Activated T-helper 17 cell treated with anti-CD3 and anti-CD28 coated beads, Interleukin-2, amount 50 U/mL, for 72 hours (primary cell): ENCODE measurements around the gene MAP2K3. TPM values are rescaled to one million over a fixed set of nuclear protein-coding genes. Genes with fewer than 3 reads are reported as not detected.

Experiments used
- ATAC-seq: fragments of 150-1000 bp; cut with Tn5 transposase; replicated peaks from 2 replicates; pipeline ENCODE4 v1.10.0; 2021; ENCODE audit warnings: mild to moderate bottlenecking, moderate library complexity
- H3K27ac Mint-ChIP-seq: one replicate; pipeline ENCODE4 v1.8.0; 2022; ENCODE audit warnings: mixed read lengths
- H3K27me3 Mint-ChIP-seq: one replicate; pipeline ENCODE4 v1.8.0; 2022; ENCODE audit warnings: mixed read lengths
- H3K36me3 Mint-ChIP-seq: one replicate; pipeline ENCODE4 v1.8.0; 2022; ENCODE audit warnings: low read depth, mild to moderate bottlenecking, mixed read lengths
- H3K4me1 Mint-ChIP-seq: one replicate; pipeline ENCODE4 v1.8.0; 2022; ENCODE audit warnings: mixed read lengths
- H3K4me3 Mint-ChIP-seq: one replicate; pipeline ENCODE4 v1.8.0; 2022; ENCODE audit warnings: mild to moderate bottlenecking, mixed read lengths
- H3K9me3 Mint-ChIP-seq: one replicate; pipeline ENCODE4 v1.8.0; 2022; ENCODE audit warnings: mixed read lengths
- total RNA-seq, 2 donors: library from RNA; stranded (reverse); gene quantifications; one replicate each; pipeline ENCODE4 v1.2.3, GENCODE V29; 2022

The MAP2K3 gene
- total RNA-seq, 2 donors from 2014 or later = 107 to 112 TPM

GRCh38 chr17:21249086-21249795 lies 35.3 kb upstream of the MAP2K3 start:
- no peak overlapping the region for H3K27ac Mint-ChIP-seq
- H3K4me3 Mint-ChIP-seq = no peak overlapping the region
- ATAC-seq = no peak
- H3K4me1 Mint-ChIP-seq = no peaks in the 10 kb centered on the region
- no peaks in the 10 kb centered on the region for H3K36me3 Mint-ChIP-seq
- H3K27me3 Mint-ChIP-seq = no peaks in the 10 kb centered on the region
- no peaks in the 10 kb centered on the region for H3K9me3 Mint-ChIP-seq

- Mint-ChIP-seq H3K9me3 (no peaks in the 10 kb centered on the region), H3K4me3 (no peak overlapping the region), H3K4me1 (no peaks in the 10 kb centered on the region), H3K27me3 (no peaks in the 10 kb centered on the region), H3K36me3 (no peaks in the 10 kb centered on the region), H3K27ac (peak overlapping the region; percentile 9)
- no peak for ATAC-seq
Measured at GRCh38 chr17:21249920-21250703, 34.4 kb upstream of the MAP2K3 start.

GRCh38 chr17:21250854-21251253 lies 33.7 kb upstream of the MAP2K3 start:
- no peak for ATAC-seq
- no peaks in the 10 kb centered on the region for H3K4me1 Mint-ChIP-seq
- no peaks in the 10 kb centered on the region for H3K36me3 Mint-ChIP-seq
- H3K4me3 Mint-ChIP-seq = no peak overlapping the region
- H3K27me3 Mint-ChIP-seq = no peaks in the 10 kb centered on the region
- H3K27ac Mint-ChIP-seq = no peak overlapping the region
- no peaks in the 10 kb centered on the region for H3K9me3 Mint-ChIP-seq

- no peak overlapping the region for H3K4me3 Mint-ChIP-seq
- no peaks in the 10 kb centered on the region for H3K4me1 Mint-ChIP-seq
- no peak overlapping the region for H3K27ac Mint-ChIP-seq
- H3K9me3 Mint-ChIP-seq = no peaks in the 10 kb centered on the region
- H3K36me3 Mint-ChIP-seq = no peaks in the 10 kb centered on the region
- H3K27me3 Mint-ChIP-seq = no peaks in the 10 kb centered on the region
- no peak for ATAC-seq
Measured at GRCh38 chr17:21251337-21252010, 33.0 kb upstream of the MAP2K3 start.

- Mint-ChIP-seq H3K4me1 (no peaks in the 10 kb centered on the region), H3K9me3 (no peaks in the 10 kb centered on the region), H3K4me3 (peak overlapping the region; percentile 69), H3K27ac (no peak overlapping the region), H3K27me3 (no peaks in the 10 kb centered on the region), H3K36me3 (no peaks in the 10 kb centered on the region)
- no peak for ATAC-seq
Measured at GRCh38 chr17:21252289-21252795, 32.2 kb upstream of the MAP2K3 start.

GRCh38 chr17:21252796-21253645 lies 31.5 kb upstream of the MAP2K3 start, which contains the start of gene NATD1:
TSS of gene NATD1 (minus strand) at chr17:21253410. CDS start at chr17:21253264, 146 bp downstream.
- H3K4me3 Mint-ChIP-seq = peak within 1 kb of the TSS; percentile 82
- H3K27me3 Mint-ChIP-seq = no peaks in the 10 kb centered on the region
- H3K36me3 Mint-ChIP-seq = no peaks in the 10 kb centered on the region
- peak; percentile 91 for ATAC-seq
- H3K27ac Mint-ChIP-seq = peak within 1 kb of the TSS; percentile 42
- no peaks in the 10 kb centered on the region for H3K9me3 Mint-ChIP-seq
- no peaks in the 10 kb centered on the region for H3K4me1 Mint-ChIP-seq

- Mint-ChIP-seq H3K4me3 (peak overlapping the region; percentile 82), H3K4me1 (peaks cover 4% of the 10 kb centered on the region), H3K9me3 (no peaks in the 10 kb centered on the region), H3K27ac (peak overlapping the region; percentile 42), H3K27me3 (no peaks in the 10 kb centered on the region), H3K36me3 (no peaks in the 10 kb centered on the region)
- peak; percentile 26 for ATAC-seq
Measured at GRCh38 chr17:21253646-21254441, 30.7 kb upstream of the MAP2K3 start.

- no peaks in the 10 kb centered on the region for H3K36me3 Mint-ChIP-seq
- H3K4me3 Mint-ChIP-seq = no peak overlapping the region
- no peaks in the 10 kb centered on the region for H3K9me3 Mint-ChIP-seq
- H3K27me3 Mint-ChIP-seq = no peaks in the 10 kb centered on the region
- H3K27ac Mint-ChIP-seq = no peak overlapping the region
- ATAC-seq = no peak
- H3K4me1 Mint-ChIP-seq = peaks cover 8% of the 10 kb centered on the region
Measured at GRCh38 chr17:21258593-21258992, 25.9 kb upstream of the MAP2K3 start.

GRCh38 chr17:21262259-21262993 lies 22.1 kb upstream of the MAP2K3 start:
- Mint-ChIP-seq H3K27ac (no peak overlapping the region), H3K4me1 (peaks cover 8% of the 10 kb centered on the region), H3K4me3 (no peak overlapping the region), H3K9me3 (no peaks in the 10 kb centered on the region), H3K36me3 (no peaks in the 10 kb centered on the region), H3K27me3 (no peaks in the 10 kb centered on the region)
- no peak for ATAC-seq

GRCh38 chr17:21263376-21263775 lies 21.1 kb upstream of the MAP2K3 start:
- peaks cover 9% of the 10 kb centered on the region for H3K4me1 Mint-ChIP-seq
- no peak overlapping the region for H3K4me3 Mint-ChIP-seq
- no peaks in the 10 kb centered on the region for H3K36me3 Mint-ChIP-seq
- no peaks in the 10 kb centered on the region for H3K9me3 Mint-ChIP-seq
- peak; percentile 87 for ATAC-seq
- H3K27me3 Mint-ChIP-seq = no peaks in the 10 kb centered on the region
- H3K27ac Mint-ChIP-seq = no peak overlapping the region

GRCh38 chr17:21268596-21269188 lies 15.8 kb upstream of the MAP2K3 start:
- Mint-ChIP-seq H3K27me3 (no peaks in the 10 kb centered on the region), H3K4me1 (peaks cover 5% of the 10 kb centered on the region), H3K36me3 (no peaks in the 10 kb centered on the region), H3K4me3 (no peak overlapping the region), H3K9me3 (no peaks in the 10 kb centered on the region), H3K27ac (peak overlapping the region; percentile 85)
- no peak for ATAC-seq

GRCh38 chr17:21269394-21269793 lies 15.1 kb upstream of the MAP2K3 start:
- no peak overlapping the region for H3K4me3 Mint-ChIP-seq
- no peaks in the 10 kb centered on the region for H3K36me3 Mint-ChIP-seq
- H3K9me3 Mint-ChIP-seq = no peaks in the 10 kb centered on the region
- H3K27ac Mint-ChIP-seq = peak overlapping the region; percentile 85
- peaks cover 5% of the 10 kb centered on the region for H3K4me1 Mint-ChIP-seq
- ATAC-seq = no peak
- no peaks in the 10 kb centered on the region for H3K27me3 Mint-ChIP-seq
